PC-9 (cell line): ENCODE measurements around the gene SPINT2.

ENCODE experiments used
- CTCF ChIP-seq: fragments of 200-600 bp; sonication (generic); conservative IDR thresholded peaks from 2 replicates; pipeline ENCODE4 v1.6.1; 2017; ENCODE audit warnings: mixed run types, antibody characterized with exemption, mild to moderate bottlenecking, moderate library complexity
- EZH2 ChIP-seq: fragments of 200-600 bp; sonication (generic); IDR thresholded peaks from 2 replicates; pipeline ENCODE4 v1.8.0; 2017; ENCODE audit warnings: antibody characterized with exemption, low read depth

GRCh38 chr19:38231918-38232317 is 32.5 kb upstream of the SPINT2 start:
- TF ChIP-seq CTCF: no peak
- no peak for TF ChIP-seq EZH2
